ENCODE data around the gene CD300H. TPM values are rescaled to one million over a fixed set of nuclear protein-coding genes. Genes with fewer than 3 reads are reported as not detected.
A peak's percentile ranks its signal among the peaks of the same experiment; 100 is the strongest.

Gene CD300H
- total RNA-seq, 1 experiment from 2014 or later: not detected

GRCh38 chr17:74515941-74516340 lies 51.4 kb downstream of the CD300H start:
- TF ChIP-seq, protein P1, sequence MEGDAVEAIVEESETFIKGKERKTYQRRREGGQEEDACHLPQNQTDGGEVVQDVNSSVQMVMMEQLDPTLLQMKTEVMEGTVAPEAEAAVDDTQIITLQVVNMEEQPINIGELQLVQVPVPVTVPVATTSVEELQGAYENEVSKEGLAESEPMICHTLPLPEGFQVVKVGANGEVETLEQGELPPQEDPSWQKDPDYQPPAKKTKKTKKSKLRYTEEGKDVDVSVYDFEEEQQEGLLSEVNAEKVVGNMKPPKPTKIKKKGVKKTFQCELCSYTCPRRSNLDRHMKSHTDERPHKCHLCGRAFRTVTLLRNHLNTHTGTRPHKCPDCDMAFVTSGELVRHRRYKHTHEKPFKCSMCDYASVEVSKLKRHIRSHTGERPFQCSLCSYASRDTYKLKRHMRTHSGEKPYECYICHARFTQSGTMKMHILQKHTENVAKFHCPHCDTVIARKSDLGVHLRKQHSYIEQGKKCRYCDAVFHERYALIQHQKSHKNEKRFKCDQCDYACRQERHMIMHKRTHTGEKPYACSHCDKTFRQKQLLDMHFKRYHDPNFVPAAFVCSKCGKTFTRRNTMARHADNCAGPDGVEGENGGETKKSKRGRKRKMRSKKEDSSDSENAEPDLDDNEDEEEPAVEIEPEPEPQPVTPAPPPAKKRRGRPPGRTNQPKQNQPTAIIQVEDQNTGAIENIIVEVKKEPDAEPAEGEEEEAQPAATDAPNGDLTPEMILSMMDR (conservative IDR thresholded peaks at IDR 0.05; ENCODE audit: low read depth, low read length): no peak
- no peak for TF ChIP-seq EZH2 (IDR thresholded peaks at IDR 0.05; ENCODE audit: borderline replicate concordance, low read depth, low read length, poor library complexity, severe bottlenecking)
- H3K9me3 ChIP-seq (ENCODE audit: low read depth, low read length, poor library complexity, severe bottlenecking): peaks cover 6% of the 10 kb centered on the region
- no peak overlapping the region for H3K27ac ChIP-seq (ENCODE audit: low read depth, low read length, poor library complexity, severe bottlenecking)
- ChIA-PET POLR2A (ENCODE audit: low non-redundant PET) (no interaction called here), CTCF (no interaction called here)
- H3K4me3 ChIP-seq (ENCODE audit: low read depth, low read length, poor library complexity, severe bottlenecking): no peak overlapping the region
- intact Hi-C loops (cut with micrococcal nuclease; ENCODE audit: unreplicated experiment): no loop called here
- no peaks in the 10 kb centered on the region for H3K36me3 ChIP-seq (ENCODE audit: insufficient read depth, low read length, poor library complexity, severe bottlenecking)
- no peaks in the 10 kb centered on the region for H3K4me1 ChIP-seq (ENCODE audit: insufficient read depth, low read length, poor library complexity, severe bottlenecking)
- no peak for DNase-seq (ENCODE audit: low spot score)
- no TSS peak for BruUV-seq (replicated peaks)
- peaks cover 4% of the 10 kb centered on the region for H3K27me3 ChIP-seq (replicated peaks; ENCODE audit: insufficient read depth, low read depth, low read length, poor library complexity)

DNA sequence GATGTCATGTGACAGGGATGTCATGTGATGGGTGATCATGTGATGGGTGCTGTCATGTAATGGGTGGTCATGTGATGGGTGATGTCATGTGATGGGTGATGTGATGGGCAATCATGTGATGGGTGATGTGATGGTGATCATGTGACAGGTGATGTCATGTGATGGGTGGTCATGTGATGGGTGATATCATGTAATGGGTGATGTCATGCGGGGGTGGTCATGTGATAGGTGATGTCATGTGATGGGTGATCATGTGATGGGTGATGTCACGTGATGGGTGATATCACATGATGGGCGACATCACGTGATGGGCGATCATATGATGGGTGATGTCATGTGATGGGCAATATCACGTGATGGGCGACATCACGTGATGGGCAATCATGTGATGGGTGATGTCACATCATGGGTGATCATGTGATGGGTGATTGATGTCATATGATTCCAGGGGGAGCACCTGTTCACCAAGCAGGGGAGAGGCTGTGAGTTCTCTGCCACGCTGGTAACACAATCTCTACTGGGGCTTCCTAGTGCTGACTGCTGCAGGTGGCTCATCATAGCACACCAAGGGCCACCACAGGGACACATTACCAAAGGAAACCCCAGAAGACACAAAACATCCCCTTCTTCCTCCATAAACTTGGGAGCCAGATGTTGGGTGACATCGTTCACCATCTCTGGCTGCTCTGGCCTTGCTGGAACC lies 52.5 kb downstream of the CD300H start:
- CTCF ChIA-PET: no interaction called here

DNA sequence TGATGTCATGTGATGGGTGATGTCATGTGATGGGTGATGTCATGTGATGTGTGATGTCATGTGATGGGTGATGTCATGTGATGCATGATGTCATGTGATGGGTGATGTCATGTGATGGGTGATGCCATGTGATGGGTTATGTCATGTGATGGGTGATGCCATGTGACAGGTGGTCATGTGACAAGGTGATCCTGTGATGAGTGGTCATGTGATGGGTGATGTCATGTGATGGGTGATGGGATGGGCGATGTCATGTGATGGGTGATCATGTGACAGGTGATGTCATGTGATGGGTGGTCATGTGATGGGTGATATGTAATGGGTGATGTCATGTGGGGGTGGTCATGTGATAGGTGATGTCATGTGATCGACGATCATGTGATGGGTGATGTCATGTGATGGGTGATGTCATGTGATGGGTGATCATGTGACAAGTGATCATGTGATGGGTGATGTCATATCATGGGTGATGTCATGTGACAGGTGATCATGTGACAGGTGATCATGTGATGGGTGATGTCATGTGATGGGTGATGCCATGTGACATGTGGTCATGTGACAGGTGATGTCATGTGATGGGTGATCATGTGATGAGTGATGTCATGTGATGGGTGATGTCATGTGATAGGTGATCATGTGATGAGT lies 53.2 kb downstream of the CD300H start:
- H3K27ac ChIP-seq (ENCODE audit: low read depth, low read length, poor library complexity, severe bottlenecking): no peak overlapping the region
- peaks cover 6% of the 10 kb centered on the region for H3K9me3 ChIP-seq (ENCODE audit: low read depth, low read length, poor library complexity, severe bottlenecking)
- intact Hi-C loops (cut with micrococcal nuclease; ENCODE audit: unreplicated experiment): no loop called here
- no peaks in the 10 kb centered on the region for H3K36me3 ChIP-seq (ENCODE audit: insufficient read depth, low read length, poor library complexity, severe bottlenecking)
- peak; percentile 52 for DNase-seq (ENCODE audit: low spot score)
- ChIA-PET CTCF (interaction anchor here (0.6 to 0.7 kb wide), 2 partner anchors 12 to 236 kb away, joined by 5 to 9 read pairs; no protein-coding TSS in a partner anchor), POLR2A (ENCODE audit: low non-redundant PET) (no interaction called here)
- TF ChIP-seq, protein P1 (conservative IDR thresholded peaks at IDR 0.05; ENCODE audit: low read depth, low read length): no peak
- TF ChIP-seq EZH2 (IDR thresholded peaks at IDR 0.05; ENCODE audit: borderline replicate concordance, low read depth, low read length, poor library complexity, severe bottlenecking): no peak
- no peaks in the 10 kb centered on the region for H3K4me1 ChIP-seq (ENCODE audit: insufficient read depth, low read length, poor library complexity, severe bottlenecking)
- no peak overlapping the region for H3K4me3 ChIP-seq (ENCODE audit: low read depth, low read length, poor library complexity, severe bottlenecking)
- BruUV-seq (replicated peaks): no TSS peak
- no peaks in the 10 kb centered on the region for H3K27me3 ChIP-seq (replicated peaks; ENCODE audit: insufficient read depth, low read depth, low read length, poor library complexity)

More for the DNA sequence above, 52.5 kb downstream of the CD300H start:
- Histone ChIP-seq H3K4me1 (ENCODE audit: insufficient read depth, low read length, poor library complexity, severe bottlenecking) (no peaks in the 10 kb centered on the region), H3K4me3 (ENCODE audit: low read depth, low read length, poor library complexity, severe bottlenecking) (no peak overlapping the region), H3K27ac (ENCODE audit: low read depth, low read length, poor library complexity, severe bottlenecking) (no peak overlapping the region), H3K36me3 (ENCODE audit: insufficient read depth, low read length, poor library complexity, severe bottlenecking) (no peaks in the 10 kb centered on the region), H3K9me3 (ENCODE audit: low read depth, low read length, poor library complexity, severe bottlenecking) (peaks cover 6% of the 10 kb centered on the region), H3K27me3 (replicated peaks; ENCODE audit: insufficient read depth, low read depth, low read length, poor library complexity) (no peaks in the 10 kb centered on the region)
- intact Hi-C loops (cut with micrococcal nuclease; ENCODE audit: unreplicated experiment): no loop called here
- POLR2A ChIA-PET (ENCODE audit: low non-redundant PET): no interaction called here
- no peak for DNase-seq (ENCODE audit: low spot score)
- BruUV-seq (replicated peaks): no TSS peak
- no peak for TF ChIP-seq EZH2 (IDR thresholded peaks at IDR 0.05; ENCODE audit: borderline replicate concordance, low read depth, low read length, poor library complexity, severe bottlenecking)
- TF ChIP-seq, protein P1 (conservative IDR thresholded peaks at IDR 0.05; ENCODE audit: low read depth, low read length): no peak
